HepG2 (cell line): ENCODE measurements around the gene CCL27. TPM values are rescaled to one million over a fixed set of nuclear protein-coding genes. Genes with fewer than 3 reads are reported as not detected.

Source experiments
- CBX2 ChIP-seq, 2 experiments: fragments of 200-600 bp in 1 of 2; sonication (generic); formaldehyde crosslinking in 1 of 2; IDR thresholded peaks; 2 replicates each; pipeline versions ENCODE4 v1.7.0 to v1.8.1; 2018 to 2022; ENCODE audit warnings: low read depth in 2 of 2, low read length in 1 of 2, mild to moderate bottlenecking in 1 of 2, missing genetic modification reagents in 1 of 2
- DZIP1 ChIP-seq: sonication (generic); formaldehyde crosslinking; IDR thresholded peaks from 2 replicates; pipeline ENCODE4 v1.5.0; 2020; ENCODE audit warnings: mild to moderate bottlenecking, missing genetic modification reagents
- JUNB ChIP-seq: sonication (generic); formaldehyde crosslinking; IDR thresholded peaks from 2 replicates; pipeline ENCODE4 v1.8.0; 2022; ENCODE audit warnings: missing genetic modification reagents, mild to moderate bottlenecking, borderline replicate concordance
- NONO ChIP-seq, 2 experiments: fragments of 450-650 bp in 1 of 2; sonication (generic) in 1 of 2; formaldehyde crosslinking in 1 of 2; IDR thresholded peaks in 1 of 2; conservative IDR thresholded peaks in 1 of 2; 2 replicates each; pipeline versions ENCODE4 v1.6.1 to v1.8.0; 2017 to 2022; ENCODE audit warnings: mild to moderate bottlenecking in 1 of 2, missing genetic modification reagents in 1 of 2, moderate library complexity in 1 of 2
- NR2F1 ChIP-seq, 2 experiments: fragments of 450-650 bp in 1 of 2; formaldehyde crosslinking in 1 of 2; IDR thresholded peaks; 2 replicates each; pipeline versions ENCODE4 v1.5.0 to v1.6.1; 2016 to 2020; ENCODE audit warnings: mild to moderate bottlenecking in 1 of 2, missing compliant biosample characterization in 1 of 2, missing genetic modification reagents in 1 of 2, moderate library complexity in 1 of 2
- REST ChIP-seq, 2 experiments: IDR thresholded peaks; 2 replicates each; pipeline ENCODE4 v1.6.1; 2011 to 2012; ENCODE audit warnings: low read length in 2 of 2, borderline replicate concordance in 1 of 2, low read depth in 1 of 2, mild to moderate bottlenecking in 1 of 2, moderate library complexity in 1 of 2
- RFX5 ChIP-seq: IDR thresholded peaks from 2 replicates; pipeline ENCODE4 v1.6.1; 2011; ENCODE audit warnings: low read depth, low read length, improper control_type of control experiment
- SETDB1 ChIP-seq: sonication (generic); formaldehyde crosslinking; IDR thresholded peaks from 2 replicates; pipeline ENCODE4 v1.5.1; 2020; ENCODE audit warnings: missing genetic modification reagents, mild to moderate bottlenecking, borderline replicate concordance
- SNRNP70 ChIP-seq: fragments of 200-400 bp; formaldehyde crosslinking; IDR thresholded peaks from 2 replicates; pipeline ENCODE4 v1.6.1; 2017; ENCODE audit warnings: mild to moderate bottlenecking, low read depth, low read length, moderate library complexity
- TBX3 ChIP-seq: fragments of 450-650 bp; IDR thresholded peaks from 2 replicates; pipeline ENCODE4 v1.6.1; 2017; ENCODE audit warnings: antibody characterized with exemption, mild to moderate bottlenecking, inconsistent platforms, borderline replicate concordance
- ZBTB7A ChIP-seq: sonication (generic); formaldehyde crosslinking; IDR thresholded peaks from 2 replicates; pipeline ENCODE4 v1.8.0; 2022; ENCODE audit warnings: mild to moderate bottlenecking, missing genetic modification reagents
- ZMAT3 ChIP-seq: sonication (generic); formaldehyde crosslinking; conservative IDR thresholded peaks from 2 replicates; pipeline ENCODE4 v1.7.0; 2021; ENCODE audit warnings: missing genetic modification reagents
- ZNF570 ChIP-seq: sonication (generic); formaldehyde crosslinking; IDR thresholded peaks from 2 replicates; pipeline ENCODE4 v1.4.0; 2020; ENCODE audit warnings: mild to moderate bottlenecking, missing genetic modification reagents, borderline replicate concordance
- ZNF598 ChIP-seq: sonication (generic); formaldehyde crosslinking; IDR thresholded peaks from 2 replicates; pipeline ENCODE4 v1.5.1; 2020; ENCODE audit warnings: mild to moderate bottlenecking, missing genetic modification reagents, borderline replicate concordance
- ZNF713 ChIP-seq: sonication (generic); formaldehyde crosslinking; IDR thresholded peaks from 2 replicates; pipeline ENCODE4 v1.4.0; 2020; ENCODE audit warnings: mild to moderate bottlenecking, missing genetic modification reagents
- ZNF747 ChIP-seq: sonication (generic); formaldehyde crosslinking; IDR thresholded peaks from 2 replicates; pipeline ENCODE4 v1.8.1; 2023; ENCODE audit warnings: missing genetic modification reagents, mild to moderate bottlenecking, borderline replicate concordance
- ZSCAN22 ChIP-seq: sonication (generic); formaldehyde crosslinking; IDR thresholded peaks from 2 replicates; pipeline ENCODE4 v1.4.0; 2020; ENCODE audit warnings: mild to moderate bottlenecking, missing genetic modification reagents
- polyA plus RNA-seq, 8 experiments: library from polyadenylated mRNA; depleted of rRNA in 3 of 8; stranded (reverse) in 7 of 8; unstranded in 1 of 8; fragments of >200 nt; fragmentation: Illumina TruSeq in 4 of 8; extraction: Trizol in 4 of 8; gene quantifications; 2 replicates each; pipeline versions ENCODE4 v1.2.1 to v1.2.3, GENCODE V29; 2011 to 2016; ENCODE audit warnings: low read depth in 4 of 8, missing spikeins in 1 of 8, mixed read lengths in 1 of 8; ENCODE audit not compliant: insufficient read depth in 1 of 8
- total RNA-seq, 5 experiments: library from RNA; depleted of rRNA; stranded (reverse); fragments of >200 nt; fragmentation: Illumina TruSeq; extraction: Trizol; gene quantifications; 2 replicates each; pipeline ENCODE4 v1.2.3, GENCODE V29; 2016; ENCODE audit warnings: low read depth in 1 of 5
- TF ChIP-seq, protein P1 (sequence below): sonication (generic); formaldehyde crosslinking; conservative IDR thresholded peaks from 2 replicates; pipeline ENCODE4 v1.4.0; 2020; ENCODE audit warnings: missing genetic modification reagents

CCL27 gene
- total and polyA plus RNA-seq, 2 of the 13 experiments (the other 11 are each of a cell fraction or from before 2014, with no cell fraction given) = not detected

DNA sequence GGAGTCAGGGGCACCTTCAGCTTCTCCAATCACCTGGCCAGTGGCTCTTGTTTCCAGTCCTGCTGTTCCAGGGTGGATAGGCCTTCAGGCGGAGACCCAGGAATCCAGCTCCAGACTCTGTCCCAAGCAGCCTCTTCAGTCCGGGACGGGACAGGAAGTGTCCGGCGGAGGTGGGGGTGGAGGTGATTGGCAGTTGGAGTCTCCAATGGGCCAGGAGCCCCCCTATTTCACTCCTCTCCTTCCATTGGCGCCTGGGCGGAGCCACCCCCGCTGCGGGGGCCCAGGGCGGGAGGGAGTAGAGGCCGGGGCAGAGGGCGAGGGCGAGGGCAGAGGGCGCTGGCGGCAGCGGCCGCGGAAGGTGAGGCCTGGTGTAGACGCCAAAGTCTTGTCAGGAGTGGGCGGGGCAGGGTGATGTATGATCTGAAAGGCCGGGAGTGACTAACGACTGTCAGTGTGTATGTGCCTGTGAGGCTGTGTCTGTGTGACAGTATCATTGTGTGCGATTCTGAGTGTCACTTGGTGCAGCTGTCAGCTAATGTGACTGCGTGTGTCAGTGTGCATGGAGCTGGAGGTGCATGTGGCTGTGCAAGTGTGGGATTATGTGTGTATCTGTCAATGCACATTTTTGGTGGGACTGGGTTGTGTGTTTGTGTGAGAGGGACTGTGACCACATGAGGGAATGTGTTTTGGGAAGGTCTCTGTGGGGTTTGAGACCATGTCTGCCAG is 10.4 kb downstream of the CCL27 start, which contains the start of gene IL11RA (continued):
- no peak for TF ChIP-seq REST (IDR thresholded peaks at IDR 0.05; ENCODE audit: borderline replicate concordance in 1 of 2, low read depth in 1 of 2, low read length in 2 of 2)
- no peak for TF ChIP-seq ZNF713
- no peak for TF ChIP-seq RFX5
- TF ChIP-seq TBX3 = peak; percentile 36; the same call in 1 of the 2 replicates
- TF ChIP-seq ZNF570 (CRISPR knock-in tag) = no peak
- TF ChIP-seq NR2F1 (CRISPR knock-in tag; IDR thresholded peaks at IDR 0.05) = peak; percentile 88 to 92
- TF ChIP-seq SETDB1 (CRISPR knock-in tag) = no peak
- TF ChIP-seq CBX2 (IDR thresholded peaks at IDR 0.05; ENCODE audit: low read depth, low read length) = no peak
- no peak for TF ChIP-seq CBX2 (CRISPR knock-in tag; IDR thresholded peaks at IDR 0.05; ENCODE audit: low read depth)
- TF ChIP-seq, protein P1, sequence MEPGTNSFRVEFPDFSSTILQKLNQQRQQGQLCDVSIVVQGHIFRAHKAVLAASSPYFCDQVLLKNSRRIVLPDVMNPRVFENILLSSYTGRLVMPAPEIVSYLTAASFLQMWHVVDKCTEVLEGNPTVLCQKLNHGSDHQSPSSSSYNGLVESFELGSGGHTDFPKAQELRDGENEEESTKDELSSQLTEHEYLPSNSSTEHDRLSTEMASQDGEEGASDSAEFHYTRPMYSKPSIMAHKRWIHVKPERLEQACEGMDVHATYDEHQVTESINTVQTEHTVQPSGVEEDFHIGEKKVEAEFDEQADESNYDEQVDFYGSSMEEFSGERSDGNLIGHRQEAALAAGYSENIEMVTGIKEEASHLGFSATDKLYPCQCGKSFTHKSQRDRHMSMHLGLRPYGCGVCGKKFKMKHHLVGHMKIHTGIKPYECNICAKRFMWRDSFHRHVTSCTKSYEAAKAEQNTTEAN = peak; percentile 72
- no peak for TF ChIP-seq SNRNP70
- no peak for TF ChIP-seq ZBTB7A (CRISPR knock-in tag)
- no peak for TF ChIP-seq NONO (IDR thresholded peaks at IDR 0.05)
- peak; percentile 83 for TF ChIP-seq NONO (CRISPR knock-in tag; conservative IDR thresholded peaks at IDR 0.05)
- no peak for TF ChIP-seq ZMAT3
- no peak for TF ChIP-seq JUNB
- no peak for TF ChIP-seq ZSCAN22 (CRISPR knock-in tag)
- no peak for TF ChIP-seq ZNF598 (CRISPR knock-in tag)
- TF ChIP-seq ZNF747 (CRISPR knock-in tag) = no peak
- TF ChIP-seq DZIP1 (CRISPR knock-in tag) = no peak
